CD4-positive, alpha-beta T cell treated with Interleukin-17A for 4 hours (primary cell): ENCODE results near the gene CCDC170.
"Not testable (repeated sequence)": the region's sequence is repeated elsewhere in the genome, so short reads cannot be mapped to it uniquely, and the experiment has no call there.

ENCODE experiments used
- DNase-seq: peaks from one replicate; pipeline ENCODE4 v3.0.0-alpha.2; 2020; ENCODE audit warnings: mixed read lengths

CCDC170 gene

GRCh38 chr6:151494936-151495320 is 1.1 kb downstream of the CCDC170 start:
- DNase-seq: no peak

- no peak for DNase-seq
These were observed 1.6 kb downstream of the CCDC170 start for GRCh38 chr6:151495380-151495779.

- no peak for DNase-seq
These were observed 4.1 kb downstream of the CCDC170 start for GRCh38 chr6:151497905-151498304.

DNA sequence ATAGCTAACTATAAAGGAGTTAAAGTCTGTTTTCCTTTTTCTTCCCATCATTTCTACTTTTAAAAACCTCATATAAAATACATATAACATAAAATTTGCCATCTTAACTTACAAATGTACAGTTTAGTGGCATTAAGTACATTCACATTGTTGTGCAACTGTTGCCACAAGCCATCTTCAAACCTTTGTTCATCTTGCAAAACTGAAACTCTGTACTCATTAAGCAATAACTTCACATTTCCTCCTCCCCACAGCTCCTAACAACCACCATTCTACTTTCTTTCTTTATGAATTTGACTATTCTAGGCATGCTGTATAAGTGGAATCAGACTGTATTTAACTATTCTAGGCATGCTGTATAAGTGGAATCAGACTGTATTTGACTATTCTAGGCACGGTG is 4.5 kb downstream of the CCDC170 start:
- DNase-seq: no peak

DNA sequence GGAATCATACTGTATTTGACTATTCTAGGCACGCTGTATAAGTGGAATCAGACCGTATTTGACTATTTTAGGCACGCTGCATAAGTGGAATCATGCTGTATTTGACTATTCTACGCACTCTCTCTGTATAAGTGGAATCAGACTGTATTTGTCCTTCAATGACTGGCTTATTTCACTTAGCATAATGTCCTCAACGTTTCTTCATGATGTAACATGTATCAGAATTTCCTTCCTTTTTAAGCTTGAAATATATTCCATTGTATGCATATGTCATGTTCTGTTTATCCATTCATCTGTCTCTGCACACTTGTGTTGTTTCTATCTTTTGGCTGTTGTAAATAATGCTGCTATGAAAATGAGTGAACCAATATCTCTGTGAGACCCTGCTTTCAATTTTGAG is 5.7 kb downstream of the CCDC170 start:
- DNase-seq: no peak

- DNase-seq: no peak
These were observed 7.8 kb downstream of the CCDC170 start for GRCh38 chr6:151501511-151502136.

DNA sequence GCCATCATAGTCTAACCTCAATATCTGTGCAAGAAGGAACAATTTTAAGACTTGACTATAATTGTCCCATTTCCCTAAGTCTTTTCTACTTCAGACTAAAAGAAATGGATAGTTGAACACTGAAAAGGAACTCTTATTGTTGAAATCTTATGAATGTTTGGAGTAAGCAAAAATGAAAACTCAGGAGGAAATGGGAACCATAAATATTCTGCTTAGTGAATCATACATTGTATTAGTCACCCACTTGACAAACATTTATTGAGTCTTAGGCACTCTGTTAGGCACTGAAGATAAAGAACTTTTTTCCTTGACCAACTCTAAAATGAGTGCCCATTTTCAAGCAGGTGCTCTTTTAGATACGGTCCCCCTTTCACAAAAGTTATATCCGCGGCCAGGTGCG is 8.7 kb downstream of the CCDC170 start:
- no peak for DNase-seq

- no peak for DNase-seq
These were observed 12.9 kb downstream of the CCDC170 start for GRCh38 chr6:151506761-151507160.

GRCh38 chr6:151509048-151509447 is 15.2 kb downstream of the CCDC170 start:
- DNase-seq: no peak

DNA sequence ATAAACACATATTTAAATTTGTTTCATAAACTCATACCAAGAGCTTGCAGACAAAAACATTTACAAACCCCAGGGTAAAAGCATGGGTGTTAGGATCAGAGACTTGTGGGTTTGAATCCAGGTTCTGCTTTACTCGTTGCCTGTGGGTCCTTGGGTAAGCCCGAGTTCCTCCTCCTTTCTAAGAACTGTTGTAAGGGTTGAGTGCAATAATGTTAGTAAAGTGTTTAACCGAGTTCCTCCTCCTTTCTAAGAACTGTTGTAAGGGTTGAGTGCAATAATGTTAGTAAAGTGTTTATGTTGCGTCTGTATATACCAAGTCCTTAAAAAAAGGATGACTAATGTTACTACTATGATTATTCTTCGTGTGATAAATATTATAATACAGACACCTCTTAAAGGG is 18.7 kb downstream of the CCDC170 start:
- DNase-seq: no peak

DNA sequence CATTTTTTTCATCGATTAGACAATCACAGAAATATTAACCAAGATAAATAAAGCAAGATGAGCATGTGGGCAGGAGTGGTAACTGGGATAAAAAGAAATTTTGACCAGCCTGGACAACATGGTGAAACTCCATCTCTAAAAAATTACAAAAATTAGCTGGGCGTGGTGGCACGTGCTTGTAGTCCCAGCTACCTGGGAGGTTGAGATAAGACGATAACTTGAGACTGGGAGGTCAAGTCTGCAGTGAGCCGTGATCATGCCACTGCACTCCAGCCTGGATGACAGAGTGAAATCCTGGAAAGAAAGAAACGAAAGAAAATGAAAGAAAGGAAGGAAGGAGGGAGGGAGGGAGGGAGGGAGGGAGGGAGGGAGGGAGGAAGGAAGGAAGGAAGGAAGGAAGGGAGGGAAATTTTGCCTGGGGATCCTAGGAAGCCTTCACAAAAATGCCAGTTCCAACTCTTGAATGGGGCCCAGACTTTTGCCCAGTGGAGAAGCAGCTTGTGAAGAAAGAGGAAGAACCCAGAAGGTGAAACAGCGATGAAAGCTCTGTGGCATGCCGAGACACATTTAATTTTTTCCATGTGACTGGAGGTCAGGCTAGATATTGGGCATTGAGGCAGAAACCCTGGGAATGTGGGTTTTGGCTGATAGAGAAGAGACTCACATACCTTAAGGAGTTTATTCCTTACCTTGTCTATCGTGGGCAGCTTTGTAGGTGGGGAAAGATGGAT is 20.3 kb downstream of the CCDC170 start:
- DNase-seq: no peak

- not testable (repeated sequence) for DNase-seq
These were observed 25.2 kb downstream of the CCDC170 start for GRCh38 chr6:151518992-151519391.

- no peak for DNase-seq
These were observed 29.2 kb downstream of the CCDC170 start for GRCh38 chr6:151523034-151523433.

DNA sequence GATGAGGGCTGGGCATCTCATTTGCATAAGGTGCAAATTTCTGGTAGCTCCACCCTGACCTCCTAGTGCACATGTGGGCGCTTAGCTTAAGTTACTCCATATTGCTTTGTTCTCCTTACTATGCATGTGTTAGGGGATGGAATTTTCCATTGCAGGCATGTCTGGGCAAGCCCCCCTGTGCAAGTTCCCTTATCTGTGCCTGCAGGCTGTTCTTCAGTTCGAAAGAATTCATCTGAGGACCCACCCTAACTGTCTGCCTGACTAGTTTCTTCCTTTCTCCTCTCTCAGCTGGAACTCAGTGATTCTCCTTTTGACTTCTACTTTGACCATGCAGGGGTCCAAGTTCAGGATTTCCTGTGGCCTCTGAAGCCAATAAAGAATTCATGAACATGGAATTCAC is 30.2 kb downstream of the CCDC170 start:
- DNase-seq: no peak

DNA sequence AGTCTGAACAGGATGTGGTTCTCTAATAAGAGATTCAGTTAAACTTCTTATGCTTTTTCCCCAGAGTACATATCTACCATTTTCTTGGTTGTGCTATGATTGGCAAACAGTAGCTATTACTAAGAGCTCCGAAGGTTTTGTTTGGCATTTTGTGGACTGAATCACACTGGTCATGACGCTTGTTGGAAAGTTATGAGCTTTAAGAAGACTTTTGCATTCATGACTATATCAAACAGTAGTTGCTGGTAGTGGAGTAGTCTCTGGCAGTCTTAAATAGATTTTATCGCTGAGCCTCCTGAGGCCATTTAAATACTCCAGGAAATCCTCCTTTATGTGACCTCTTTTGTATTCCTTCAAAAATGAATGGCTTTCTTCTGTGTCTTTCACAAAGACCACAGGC is 40.8 kb downstream of the CCDC170 start:
- no peak for DNase-seq

GRCh38 chr6:151535476-151536187 is 41.8 kb downstream of the CCDC170 start:
- no peak for DNase-seq

GRCh38 chr6:151536188-151536479 is 42.3 kb downstream of the CCDC170 start:
- no peak for DNase-seq

- DNase-seq: no peak
These were observed 43.7 kb downstream of the CCDC170 start for GRCh38 chr6:151537556-151537955.

DNA sequence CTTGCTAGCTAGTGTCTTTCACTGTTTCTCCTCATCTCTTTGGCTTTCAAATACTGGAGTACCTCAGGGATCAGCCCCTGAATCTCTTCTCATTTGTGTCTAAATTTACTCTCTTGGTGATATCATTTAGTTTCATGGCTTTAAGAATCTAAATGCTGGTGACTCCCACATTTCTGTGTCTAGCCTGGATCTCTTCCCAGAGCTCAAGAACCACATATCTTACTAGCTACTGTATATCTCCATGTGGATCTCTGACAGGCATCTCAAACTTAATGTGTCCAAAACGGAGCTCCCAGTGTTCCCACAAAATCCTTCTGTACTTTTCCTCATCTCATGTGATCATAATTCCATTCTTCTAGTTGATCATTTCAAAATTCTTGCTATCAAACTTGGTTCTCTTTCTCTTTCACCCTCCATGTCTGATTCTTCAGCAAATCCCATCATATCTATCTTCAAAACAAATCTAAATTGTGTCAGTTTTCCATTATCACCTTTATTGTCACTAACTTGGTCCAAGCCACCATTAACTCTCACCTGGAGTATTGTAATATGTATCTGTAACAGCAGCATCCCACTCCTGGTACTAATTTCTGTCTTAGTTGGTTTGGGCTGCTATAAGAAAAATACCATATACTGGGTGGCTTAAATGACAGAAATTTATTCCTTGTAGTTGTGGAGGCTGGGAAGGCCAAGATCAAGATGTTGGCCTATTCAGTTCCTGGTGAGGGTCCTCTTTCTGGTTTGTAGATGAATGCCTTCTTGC is 45.9 kb downstream of the CCDC170 start:
- no peak for DNase-seq

DNA sequence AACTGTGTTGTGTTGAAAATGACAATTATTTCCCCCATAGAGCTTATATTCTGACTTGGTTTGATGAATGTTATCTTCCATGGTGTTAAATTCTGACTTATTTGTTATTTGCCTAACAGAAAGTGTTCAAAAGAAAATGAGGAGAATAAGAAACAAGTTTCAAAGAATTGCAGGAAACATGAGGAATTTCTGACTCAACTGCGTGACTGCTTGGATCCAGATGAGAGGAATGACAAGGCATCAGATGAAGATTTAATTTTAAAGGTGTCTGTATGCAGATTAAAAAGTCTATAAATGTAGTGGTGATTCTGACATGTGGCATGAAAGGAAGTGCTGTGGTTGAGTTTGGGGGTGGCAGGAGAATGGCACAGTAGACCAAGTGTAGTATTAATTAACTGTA is 50.6 kb downstream of the CCDC170 start:
- no peak for DNase-seq

GRCh38 chr6:151544884-151545283 is 51.1 kb downstream of the CCDC170 start:
- not testable (repeated sequence) for DNase-seq

GRCh38 chr6:151546941-151547659 is 53.3 kb downstream of the CCDC170 start:
- DNase-seq: no peak

DNA sequence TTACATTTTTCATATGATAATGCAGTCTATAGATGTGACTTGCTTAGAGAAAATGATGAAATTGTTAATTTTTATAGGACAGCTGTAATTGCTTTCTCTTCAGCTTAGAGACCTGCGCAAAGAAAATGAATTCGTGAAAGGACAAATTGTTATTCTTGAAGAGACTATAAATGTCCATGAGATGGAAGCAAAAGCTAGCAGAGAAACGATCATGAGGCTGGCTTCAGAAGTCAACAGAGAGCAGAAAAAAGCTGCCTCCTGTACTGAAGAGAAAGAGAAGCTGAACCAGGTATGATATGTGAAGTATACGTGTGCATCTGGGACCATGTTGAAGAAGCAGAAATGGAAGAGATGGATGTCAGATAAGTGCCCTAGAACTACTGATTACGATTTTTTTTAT is 54.4 kb downstream of the CCDC170 start:
- no peak for DNase-seq
